Hepatocyte (in vitro differentiated cells): Measurements from ENCODE around the gene PHF2.

Source experiments
- CTCF ChIP-seq: fragments of 200-600 bp; sonication (generic); IDR thresholded peaks from 2 replicates; pipeline ENCODE4 v1.5.1; 2016; ENCODE audit warnings: antibody characterized with exemption, mild to moderate bottlenecking; ENCODE audit not compliant: poor library complexity
- EZH2 ChIP-seq: fragments of 200-600 bp; sonication (generic); IDR thresholded peaks from 2 replicates; pipeline ENCODE4 v1.6.1; 2016; ENCODE audit warnings: antibody characterized with exemption, mild to moderate bottlenecking, borderline replicate concordance
- EZH2phosphoT487 ChIP-seq: fragments of 200-600 bp; sonication (generic); IDR thresholded peaks from one replicate; pipeline ENCODE4 v1.6.1; 2018; ENCODE audit warnings: antibody characterized with exemption, mild to moderate bottlenecking, low read depth, moderate library complexity; ENCODE audit not compliant: unreplicated experiment, severe bottlenecking

- TF ChIP-seq CTCF (no peak), EZH2 (no peak), EZH2phosphoT487 (no peak)
Measured at GRCh38 chr9:93708987-93709302, 132.6 kb downstream of the PHF2 start.
